NCI-H2171 treated with DMSO at 0.1 percent for 48 hours (cell line): ENCODE data around the gene MIF4GD.
"Not testable (repeated sequence)": the region's sequence is repeated elsewhere in the genome, so short reads cannot be mapped to it uniquely, and the experiment has no call there.

Experiments
- DNase-seq: peaks from one replicate; lab custom pipeline; 2025; lab: John Stamatoyannopoulos, UW

MIF4GD gene

DNA sequence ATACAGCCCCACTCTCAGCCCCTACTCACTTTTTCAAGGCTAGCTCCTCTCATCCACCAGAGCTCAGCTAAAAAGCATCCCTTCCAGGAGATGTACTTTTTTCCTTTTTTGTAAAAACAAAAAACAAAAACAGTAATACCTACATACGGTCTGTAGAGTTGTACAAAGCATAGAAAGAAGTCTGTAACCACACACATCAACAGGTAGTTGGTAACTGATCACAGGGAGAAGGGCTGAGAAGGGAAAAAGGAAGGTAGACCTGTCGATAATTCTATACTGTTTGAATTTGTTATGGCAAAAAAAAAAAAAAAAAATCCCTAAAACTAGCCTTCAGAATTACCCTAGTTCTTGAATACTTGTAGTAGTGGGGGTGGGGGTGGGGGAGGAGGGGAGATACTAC, 17.3 kb upstream of the MIF4GD start:
- DNase-seq: no peak

DNA sequence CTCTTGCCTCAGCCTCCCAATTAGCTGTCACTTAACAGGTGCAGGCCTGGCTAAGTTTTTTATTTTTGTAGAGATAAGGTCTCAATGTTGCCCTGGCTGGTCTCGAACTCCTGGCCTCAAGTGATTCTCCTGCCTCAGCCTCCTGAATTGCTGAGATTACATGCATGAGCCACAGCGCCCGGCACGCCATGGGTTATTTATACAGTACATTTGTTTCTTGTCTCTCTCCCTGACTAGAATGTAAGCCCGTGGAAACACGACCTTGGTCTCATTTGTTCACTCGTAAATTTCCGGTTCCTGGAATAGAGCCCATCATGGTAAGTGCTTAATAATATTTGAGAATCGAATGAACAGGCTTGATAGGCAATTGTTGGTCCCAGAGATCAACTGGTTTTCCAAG, 16.2 kb upstream of the MIF4GD start:
- no peak for DNase-seq

DNA sequence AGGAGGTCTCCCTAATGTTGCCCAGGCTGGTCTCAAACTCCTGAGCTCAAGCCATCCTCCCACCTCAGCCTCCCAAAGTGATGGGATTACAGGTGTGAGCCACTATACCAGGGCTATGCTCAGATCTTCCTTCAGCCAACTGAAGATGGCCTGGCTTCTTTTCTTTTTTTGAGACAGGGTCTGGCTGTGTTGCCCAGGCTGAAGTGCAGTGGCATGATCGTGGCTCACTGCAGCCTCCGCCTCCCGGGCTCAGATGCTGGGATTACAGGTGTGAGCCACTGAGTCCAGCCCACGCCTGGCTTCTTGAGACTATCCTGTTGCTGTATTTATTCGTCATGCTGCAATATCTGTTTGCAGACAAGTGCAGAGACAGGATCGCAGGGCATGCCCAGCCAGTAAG, 14.1 kb upstream of the MIF4GD start:
- DNase-seq: no peak

DNA sequence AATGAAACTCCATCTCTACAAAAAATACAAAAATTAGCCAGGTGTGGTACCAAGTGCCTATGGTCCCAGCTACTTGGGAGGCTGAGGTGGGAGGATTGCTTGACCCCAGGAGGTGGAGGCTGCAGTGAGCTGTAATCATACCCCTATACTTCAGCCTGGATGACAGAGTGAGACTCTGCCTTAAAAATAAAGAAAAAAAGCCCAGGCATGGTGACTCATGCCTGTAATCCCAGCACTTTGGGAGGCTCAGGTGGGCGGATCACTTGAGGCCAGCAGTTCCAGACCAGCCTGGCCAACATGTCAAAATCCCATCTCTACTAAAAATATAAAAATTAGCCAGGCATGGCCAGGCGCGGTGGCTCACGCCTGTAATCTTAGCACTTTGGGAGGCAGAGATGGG, 9.2 kb upstream of the MIF4GD start:
- DNase-seq: not testable (repeated sequence)

DNA sequence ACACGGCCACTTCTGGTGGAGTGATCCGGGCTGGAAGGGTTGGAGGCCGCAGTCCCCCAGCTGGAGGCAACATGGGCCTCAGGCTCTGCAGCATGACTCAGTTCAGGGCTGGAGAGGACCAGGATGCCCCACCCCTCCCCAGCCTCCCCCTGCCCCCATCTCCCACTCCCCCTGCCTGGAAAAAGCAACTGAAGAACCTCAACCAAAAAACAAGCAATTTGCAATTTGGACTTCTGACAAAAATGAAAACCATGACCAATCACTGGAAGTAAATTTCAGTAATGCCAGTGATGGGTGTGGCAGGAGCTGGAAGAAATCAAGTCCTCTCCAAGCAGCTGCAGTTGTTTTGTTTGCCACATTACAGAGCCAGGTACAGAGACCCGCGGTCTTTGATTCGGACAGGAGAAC, 6.6 kb upstream of the MIF4GD start:
- DNase-seq: no peak

DNA sequence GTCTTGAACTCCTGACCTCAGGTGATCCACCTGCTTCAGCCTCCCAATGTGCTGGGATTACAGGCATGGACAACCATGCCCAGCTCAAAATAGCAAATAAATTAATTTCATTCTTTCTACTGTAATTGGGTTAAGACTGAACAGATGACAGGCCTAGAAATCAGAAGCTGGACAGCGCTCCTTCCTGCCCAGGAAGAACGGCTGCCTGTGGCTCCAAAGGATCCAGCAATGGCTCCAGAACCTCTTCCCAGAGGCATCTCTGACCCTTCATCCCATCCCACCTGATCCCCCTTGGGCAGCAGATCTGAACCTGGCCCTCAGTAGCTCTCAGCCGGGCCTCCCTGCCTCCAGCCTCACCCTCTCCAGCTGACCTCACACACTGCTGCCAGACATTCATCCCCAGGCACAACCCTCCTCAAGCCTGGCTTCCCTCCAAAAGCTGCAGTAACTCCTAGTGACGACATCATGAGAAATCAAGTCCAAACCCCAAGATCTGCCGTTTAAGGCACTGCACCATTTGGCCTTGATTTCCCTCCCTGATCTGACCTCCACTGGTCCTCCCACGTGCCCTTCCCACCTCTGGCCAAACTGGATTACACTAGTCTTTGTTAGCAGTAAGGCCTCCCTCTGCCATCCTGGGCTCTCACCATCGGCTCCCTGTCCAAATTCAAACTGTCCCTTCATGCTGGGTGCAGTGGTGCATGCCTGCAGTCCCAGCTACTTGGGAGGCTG, 3.1 kb upstream of the MIF4GD start:
- no peak for DNase-seq

DNA sequence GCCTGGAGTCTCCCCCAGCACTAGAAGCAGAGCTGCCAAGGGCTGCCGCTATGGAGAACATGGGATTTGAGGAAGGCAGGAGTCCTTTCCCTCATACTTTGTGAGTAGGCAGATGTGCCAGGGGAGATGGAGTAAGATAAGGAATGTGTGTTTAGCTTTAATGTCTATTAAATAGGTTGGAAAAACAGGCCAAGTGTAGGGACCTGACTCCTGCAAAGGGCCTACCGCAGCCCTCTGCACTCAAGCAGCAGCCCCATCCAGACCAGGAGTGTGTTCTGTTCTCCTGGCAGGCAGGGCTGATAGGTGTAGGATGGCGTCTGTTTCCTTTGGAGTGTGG, 1.8 kb upstream of the MIF4GD start:
- no peak for DNase-seq

DNA sequence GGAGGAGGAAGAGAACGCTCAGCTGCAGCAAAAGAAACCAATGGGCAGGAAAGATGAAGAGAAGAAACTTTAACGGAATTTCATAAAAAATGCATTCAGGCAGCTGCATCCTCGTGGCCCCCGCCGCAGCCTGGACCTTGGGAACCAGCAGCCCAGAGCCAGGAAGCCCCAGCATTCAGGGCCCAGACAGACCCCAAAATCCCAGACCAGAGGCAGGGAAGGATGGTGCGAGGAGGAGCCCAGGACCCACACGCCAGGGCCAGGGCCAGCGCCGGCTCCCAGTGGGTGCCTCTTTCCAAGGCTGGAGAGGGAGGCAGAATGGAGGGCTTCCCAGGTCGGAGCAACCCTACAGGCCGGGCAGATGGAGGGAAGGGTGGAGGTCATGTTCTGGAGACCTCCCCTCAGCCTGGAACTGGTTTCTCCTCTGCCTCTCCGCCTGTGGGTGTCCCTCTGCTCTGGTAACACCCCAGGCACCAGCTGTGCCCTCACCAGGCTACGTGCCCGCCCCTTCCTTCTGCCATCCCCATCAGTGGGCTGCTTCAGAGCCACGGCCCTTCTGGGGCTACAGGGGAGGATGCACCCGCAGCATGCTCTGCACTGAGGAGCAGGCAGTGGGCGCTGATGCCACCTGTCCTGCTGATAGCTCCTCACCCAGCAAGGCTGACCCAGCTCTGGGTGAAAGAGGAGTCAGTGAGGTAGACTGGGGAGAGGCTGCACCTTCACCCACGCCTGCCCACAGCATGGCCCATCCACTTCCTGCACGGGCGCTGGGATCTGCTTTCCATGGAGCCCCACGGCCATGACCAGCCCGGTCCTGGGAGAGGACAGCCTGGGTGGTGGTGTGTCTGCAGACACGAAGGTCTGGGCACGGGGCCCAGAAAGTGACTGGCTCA, 1.2 kb upstream of the MIF4GD start:
- DNase-seq: peak; percentile 29

DNA sequence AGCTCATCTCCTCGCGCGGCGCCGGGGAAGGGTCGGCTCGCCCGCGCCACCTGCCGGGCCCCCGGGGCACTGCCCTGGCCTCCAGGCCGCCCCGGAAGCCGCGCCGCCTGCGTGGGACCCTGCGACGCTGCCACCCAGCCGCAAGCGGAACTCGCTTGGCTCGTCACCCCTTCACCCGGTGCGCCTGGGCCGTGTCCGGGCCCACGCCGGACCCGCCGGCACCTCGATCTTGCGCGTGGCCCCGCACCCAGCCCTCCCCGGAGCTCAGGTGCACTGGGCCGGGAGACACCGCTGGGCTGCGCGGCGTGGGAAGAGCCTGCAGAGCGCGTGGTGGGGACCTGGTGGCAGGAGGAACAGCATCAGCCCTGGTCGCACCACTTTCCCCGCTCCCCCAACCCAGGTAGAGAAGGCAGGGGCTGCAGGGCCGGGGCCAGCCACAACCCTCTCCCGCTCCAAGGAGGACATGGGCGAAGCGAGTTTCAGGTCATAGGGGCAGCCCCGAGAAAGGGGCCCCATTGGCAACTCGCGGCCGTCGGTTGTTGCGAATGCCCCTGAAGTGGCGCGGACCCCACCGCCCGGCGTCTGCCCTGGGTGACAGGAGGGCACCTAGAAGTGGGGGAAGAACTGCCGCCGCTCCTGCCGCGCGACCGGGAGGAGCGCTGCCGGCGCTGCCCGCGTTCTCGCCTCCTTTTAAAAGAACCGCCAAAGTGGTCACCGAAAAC, 363 bp upstream of the MIF4GD start:
- DNase-seq: peak; percentile 74

DNA sequence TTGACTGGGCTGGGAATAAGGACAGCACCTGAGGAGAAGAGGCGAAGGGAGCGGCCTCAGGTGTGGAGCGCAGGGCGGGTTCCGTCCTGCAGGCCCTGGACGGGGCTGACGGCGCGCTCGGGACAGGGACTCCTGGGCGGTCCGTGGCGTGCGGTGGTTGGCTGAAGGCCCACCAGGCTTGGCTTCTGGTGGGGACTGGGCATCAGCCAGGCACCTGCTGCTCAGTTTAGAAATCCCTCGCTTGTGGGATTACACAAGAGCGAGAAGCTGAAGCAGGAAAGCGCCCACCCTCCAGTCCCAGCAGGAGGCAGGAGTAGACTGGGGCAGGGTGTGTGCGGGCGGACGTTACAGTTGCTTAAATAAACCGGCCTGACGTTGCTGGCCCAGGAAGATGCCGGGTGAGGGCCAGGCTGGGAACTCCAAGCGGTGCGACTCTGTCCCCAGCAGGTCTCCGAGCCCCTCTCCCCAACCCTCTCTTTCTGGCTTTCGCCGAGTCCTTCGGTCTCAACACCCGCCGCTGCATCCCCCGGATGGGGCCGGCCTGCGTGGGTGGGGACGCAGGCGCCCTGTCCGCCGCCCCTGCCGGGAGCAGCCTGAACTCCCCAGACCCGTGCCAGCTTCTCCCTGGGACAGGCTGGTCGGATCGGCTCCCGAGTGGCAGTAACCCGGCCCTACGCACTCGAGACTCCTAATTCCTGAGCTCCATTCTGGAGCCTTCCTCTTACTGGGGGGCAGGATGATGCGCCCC, 639 bp downstream of the MIF4GD start:
- DNase-seq: peak; percentile 79

DNA sequence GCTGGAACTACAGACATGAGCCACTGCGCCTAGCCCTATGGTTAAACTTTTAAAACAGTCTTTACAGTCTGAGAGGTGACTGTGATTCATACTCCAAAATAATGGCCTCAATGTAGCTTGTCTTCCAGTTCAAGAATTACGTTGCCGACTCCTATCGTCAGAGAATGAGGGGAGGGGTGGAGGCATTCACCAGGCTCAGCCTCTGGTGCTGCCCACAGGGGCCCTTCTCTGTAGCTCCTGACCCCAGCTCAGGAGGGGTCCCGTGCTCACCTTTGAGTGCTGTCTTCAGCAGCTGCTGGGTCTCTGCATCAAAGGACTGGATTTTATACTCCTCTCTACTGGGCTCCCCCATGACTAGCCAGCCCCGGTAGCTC, 1.2 kb downstream of the MIF4GD start:
- DNase-seq: peak; percentile 36

DNA sequence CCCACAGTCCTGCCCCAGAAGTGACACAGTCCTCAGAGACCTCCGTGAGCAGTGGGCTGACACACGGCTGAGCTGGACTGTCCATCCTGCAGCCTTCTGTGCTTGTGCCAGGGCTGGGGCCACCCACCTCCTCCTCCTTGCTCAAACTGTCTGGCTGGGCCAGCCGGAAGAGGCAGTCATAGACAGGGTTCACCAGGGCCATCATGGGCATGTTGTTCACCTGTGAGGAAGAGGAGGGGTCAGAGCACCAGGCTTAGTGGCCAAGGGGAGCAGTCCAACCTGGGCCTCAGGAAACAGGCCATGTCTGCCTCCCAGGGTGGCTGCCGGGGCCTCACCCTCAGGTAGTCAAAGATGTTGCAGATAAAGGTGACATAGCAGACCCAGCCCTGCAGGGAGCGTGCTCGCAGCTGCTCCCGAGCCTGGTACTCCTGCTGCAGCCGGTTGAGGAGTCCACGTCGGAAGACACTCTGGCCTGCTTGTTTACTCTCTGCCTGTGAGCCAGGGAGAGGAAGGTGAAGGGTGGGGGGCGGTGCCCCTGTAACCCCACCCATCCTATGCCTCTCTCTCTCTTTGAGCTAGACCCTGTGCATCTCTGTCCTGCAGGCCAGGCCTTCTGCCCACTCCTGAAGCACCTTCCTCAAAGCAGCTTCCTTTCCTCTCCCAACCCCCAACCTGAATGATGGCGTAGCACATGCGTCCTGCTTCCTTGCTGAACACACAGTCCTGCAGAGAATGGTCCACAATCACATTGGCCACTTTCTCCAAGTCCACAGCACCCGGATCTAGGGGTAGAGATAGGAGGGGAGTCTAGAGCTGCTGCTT, 3.4 kb downstream of the MIF4GD start:
- no peak for DNase-seq

DNA sequence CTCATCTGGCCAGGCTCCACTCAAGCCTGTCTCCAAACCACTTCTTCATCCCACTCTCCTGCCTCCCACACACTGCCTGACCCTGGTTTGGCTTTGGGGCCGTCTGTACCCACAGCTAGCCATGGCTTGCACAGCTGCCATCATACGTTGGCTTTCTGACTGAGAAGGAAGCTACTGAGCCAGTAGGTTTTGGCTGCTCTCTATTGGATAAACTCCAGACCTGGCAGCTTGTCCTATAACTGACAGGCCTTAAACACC, 3.9 kb downstream of the MIF4GD start:
- no peak for DNase-seq

DNA sequence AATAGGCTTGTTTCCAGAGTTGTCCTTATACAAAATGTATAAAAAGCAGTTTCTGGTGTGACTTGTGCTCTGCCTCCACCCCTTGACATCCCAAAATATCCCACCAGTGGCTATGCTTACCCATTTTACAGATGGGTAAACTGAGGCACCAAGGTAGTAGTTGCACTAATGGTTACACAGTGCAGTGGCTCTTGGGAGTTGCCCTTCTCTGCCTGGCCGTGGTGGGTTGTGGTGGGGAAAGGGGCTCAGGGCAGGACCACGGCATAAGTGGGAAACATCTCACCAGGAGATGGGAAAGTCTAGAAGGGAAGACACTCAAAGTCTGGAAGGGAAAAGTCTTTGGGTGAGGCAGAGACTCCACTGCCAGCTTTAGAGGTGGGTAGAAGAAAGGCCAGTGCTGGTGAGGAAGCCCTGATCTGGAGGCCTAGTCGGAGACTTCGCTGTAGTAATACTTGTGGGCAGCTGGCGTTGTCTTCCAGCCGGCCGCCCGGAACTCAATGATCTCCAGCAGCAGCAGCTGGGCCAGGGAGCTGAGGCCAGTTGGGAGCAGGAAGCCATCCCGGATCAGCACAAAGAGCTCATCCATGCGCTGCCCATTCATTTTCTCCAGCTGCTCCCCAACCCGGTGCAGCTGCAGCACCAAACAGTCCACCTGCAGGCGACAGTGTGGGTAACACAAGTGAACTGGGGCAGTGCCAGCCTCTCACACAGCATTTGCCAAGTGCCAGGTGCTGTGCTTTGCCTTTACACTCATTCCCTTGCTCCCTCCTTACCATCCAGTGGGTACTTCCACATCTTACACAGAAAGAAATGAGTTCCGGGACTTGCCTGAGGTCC, 4.5 kb downstream of the MIF4GD start:
- DNase-seq: no peak

DNA sequence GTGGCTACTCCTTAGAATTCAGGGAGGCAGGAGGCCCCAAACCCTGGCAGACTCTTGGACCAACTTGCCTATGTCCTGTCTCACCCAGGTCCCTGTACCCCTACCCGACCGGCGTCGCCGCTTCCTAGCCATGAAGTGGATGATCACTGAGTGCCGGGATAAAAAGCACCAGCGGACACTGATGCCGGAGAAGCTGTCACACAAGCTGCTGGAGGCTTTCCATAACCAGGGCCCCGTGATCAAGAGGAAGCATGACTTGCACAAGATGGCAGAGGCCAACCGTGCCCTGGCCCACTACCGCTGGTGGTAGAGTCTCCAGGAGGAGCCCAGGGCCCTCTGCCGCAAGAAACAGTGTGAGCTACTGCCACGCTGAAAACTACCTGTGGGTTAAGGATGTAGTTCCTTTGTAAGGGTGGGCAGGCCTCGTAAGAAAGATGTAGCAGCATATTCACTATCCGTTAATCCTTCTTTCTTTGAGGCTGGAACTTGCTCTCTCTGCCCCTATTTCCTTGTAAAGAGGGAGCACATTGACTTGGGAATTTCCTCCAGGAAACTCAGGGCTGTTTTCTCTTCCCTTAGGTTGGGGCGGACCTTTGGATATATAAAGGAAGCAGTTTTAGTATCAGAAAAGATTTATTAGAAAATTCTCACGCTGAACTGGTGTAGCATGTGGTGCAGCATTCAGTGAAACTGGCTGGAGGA, 5.3 kb downstream of the MIF4GD start:
- DNase-seq: no peak

DNA sequence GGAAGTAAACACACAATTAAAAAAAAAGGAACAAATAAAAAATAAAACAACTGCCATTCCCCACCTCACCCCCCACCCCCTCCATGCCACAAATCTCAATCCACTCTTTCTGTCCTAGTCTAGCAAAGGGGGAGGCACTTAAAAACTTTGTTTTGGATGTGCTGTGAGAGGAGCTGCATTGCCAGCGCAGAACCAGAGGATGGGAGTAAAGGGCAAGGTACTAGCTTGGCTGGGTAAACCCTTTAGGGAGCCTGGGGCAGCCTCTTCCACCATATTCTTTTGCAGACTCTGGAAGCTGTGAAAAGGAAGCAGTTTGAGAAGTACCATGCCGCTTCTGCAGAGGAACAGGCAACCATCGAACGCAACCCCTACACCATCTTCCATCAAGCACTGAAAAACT, 8.0 kb downstream of the MIF4GD start:
- DNase-seq: no peak

DNA sequence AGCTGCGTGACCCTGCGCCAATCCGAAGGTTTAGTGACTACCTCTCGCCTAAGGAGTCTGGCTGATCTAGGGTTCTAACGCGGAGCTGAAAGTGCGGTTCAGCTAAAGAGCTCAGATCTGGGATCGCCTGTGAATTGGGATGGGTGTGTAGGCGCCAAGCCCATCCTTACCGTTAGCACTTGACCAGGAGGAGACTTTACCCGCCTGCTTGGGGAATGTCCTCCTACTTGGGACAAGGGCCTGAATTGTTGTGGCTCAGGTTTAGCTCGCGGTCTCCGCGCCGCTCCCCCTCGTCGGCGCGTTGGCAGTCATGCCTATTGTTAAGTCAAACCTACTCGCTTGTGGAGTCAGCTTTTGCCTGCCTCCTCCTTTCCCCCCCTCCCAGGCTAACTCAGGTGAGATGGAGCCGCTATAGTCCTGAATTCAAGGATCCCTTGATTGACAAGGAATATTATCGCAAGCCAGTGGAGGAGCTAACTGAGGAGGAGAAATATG, 8.9 kb downstream of the MIF4GD start:
- DNase-seq: no peak

DNA sequence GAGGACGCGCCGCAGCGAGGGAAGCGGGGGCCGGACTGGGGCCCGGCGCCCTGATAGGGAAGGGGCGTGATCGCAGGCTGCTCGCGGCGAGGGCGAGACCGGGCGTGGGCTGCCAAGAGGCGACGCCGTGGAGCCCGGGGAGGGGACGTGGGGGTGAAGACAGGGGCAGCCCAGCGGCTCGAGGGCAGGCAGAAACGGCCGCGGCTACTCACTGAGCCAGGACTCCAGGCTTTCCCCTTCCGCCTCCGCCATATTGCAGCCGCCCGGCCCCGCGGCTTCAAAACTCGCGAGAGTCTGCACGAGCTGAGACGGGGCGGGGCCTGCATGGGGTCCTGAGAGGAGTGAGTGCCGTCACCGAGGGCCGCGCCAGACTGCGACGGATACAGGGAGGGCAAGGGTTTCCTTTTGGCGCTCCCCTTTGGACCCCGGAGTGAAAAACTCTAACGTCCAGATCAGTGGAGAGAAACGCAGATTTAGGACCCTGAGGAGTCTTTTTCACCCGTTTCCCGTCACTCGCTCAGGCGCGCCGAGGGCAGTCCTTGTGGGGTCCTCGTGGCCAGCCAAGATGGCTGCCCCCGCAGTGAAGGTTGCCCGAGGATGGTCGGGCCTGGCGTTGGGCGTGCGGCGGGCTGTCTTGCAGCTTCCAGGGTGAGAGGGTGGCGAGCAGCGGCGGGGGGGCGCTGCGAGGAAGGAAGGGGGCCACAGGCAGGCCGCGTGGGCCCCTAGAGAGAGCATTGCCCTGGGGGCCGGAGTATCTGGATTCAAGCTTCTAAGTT, 9.5 kb downstream of the MIF4GD start, which contains the start of the genes GGA3 and MRPS7:
TSS of gene GGA3 (minus strand) at position 271 of the 776 bp plus-strand sequence. CDS start at position 252, 19 bp downstream.
TSS of gene MRPS7 (plus strand) at position 544 of the 776 bp plus-strand sequence. CDS start at position 566, 22 bp downstream.
- peak; percentile 91 for DNase-seq
